Fibroblast of the aortic adventitia (primary cell): ENCODE results near the gene BCAR3. TPM values are rescaled to one million over a fixed set of nuclear protein-coding genes. Genes with fewer than 3 reads are reported as not detected.

Experiments used
- DNase-seq: peaks from one replicate; pipeline ENCODE4 v3.0.0-alpha.2; 2010; ENCODE audit warnings: low read depth
- H3K4me3 ChIP-seq: 2 replicates; pipeline ENCODE4 v1.5.1; 2011; ENCODE audit warnings: low read depth, mild to moderate bottlenecking, control low read depth, low read length, moderate library complexity
- CTCF ChIP-seq: IDR thresholded peaks from 2 replicates; pipeline ENCODE4 v1.5.1; 2011; ENCODE audit warnings: mild to moderate bottlenecking, low read length, control low read depth, inconsistent platforms; ENCODE audit not compliant: insufficient read depth
- total RNA-seq: library from RNA; depleted of rRNA; stranded (reverse); fragments of >200 nt; gene quantifications from 2 replicates; pipeline ENCODE4 v1.2.3, GENCODE V29; 2012; ENCODE audit warnings: low replicate concordance

BCAR3 gene
- total RNA-seq, 1 donor: 34.4 TPM

- no peak for TF ChIP-seq CTCF
- no peak overlapping the region for H3K4me3 ChIP-seq
- DNase-seq: no peak
These were observed 41.5 kb upstream of the BCAR3 start for GRCh38 chr1:93723110-93723509.

- DNase-seq: no peak
- H3K4me3 ChIP-seq: no peak overlapping the region
- no peak for TF ChIP-seq CTCF
These were observed 40.7 kb upstream of the BCAR3 start for GRCh38 chr1:93722081-93723031.

GRCh38 chr1:93720956-93721626 lies 39.5 kb upstream of the BCAR3 start:
- TF ChIP-seq CTCF: no peak
- no peak overlapping the region for H3K4me3 ChIP-seq
- DNase-seq: no peak

- no peak overlapping the region for H3K4me3 ChIP-seq
- TF ChIP-seq CTCF: no peak
- no peak for DNase-seq
These were observed 36.0 kb upstream of the BCAR3 start for GRCh38 chr1:93717640-93718039.

- no peak for TF ChIP-seq CTCF
- no peak for DNase-seq
- no peak overlapping the region for H3K4me3 ChIP-seq
These were observed 35.3 kb upstream of the BCAR3 start for GRCh38 chr1:93716941-93717368.

GRCh38 chr1:93716163-93716562 lies 34.5 kb upstream of the BCAR3 start:
- H3K4me3 ChIP-seq: no peak overlapping the region
- no peak for TF ChIP-seq CTCF
- no peak for DNase-seq
